Pericardium fibroblast (primary cell): Measurements from ENCODE around the gene IFNAR1. TPM values are rescaled to one million over a fixed set of nuclear protein-coding genes. Genes with fewer than 3 reads are reported as not detected.

ENCODE experiments used
- total RNA-seq: library from RNA; depleted of rRNA; stranded (reverse); fragments of >200 nt; gene quantifications from 2 replicates; pipeline ENCODE4 v1.2.3, GENCODE V29; 2015

IFNAR1 gene
- total RNA-seq = 16.8 and 98.5 TPM in 2 replicates

GRCh38 chr21:33324291-33325221 is at the start of gene IFNAR1:
TSS of gene IFNAR1 (plus strand) at chr21:33324970. CDS start at chr21:33325056, 86 bp downstream.

DNA sequence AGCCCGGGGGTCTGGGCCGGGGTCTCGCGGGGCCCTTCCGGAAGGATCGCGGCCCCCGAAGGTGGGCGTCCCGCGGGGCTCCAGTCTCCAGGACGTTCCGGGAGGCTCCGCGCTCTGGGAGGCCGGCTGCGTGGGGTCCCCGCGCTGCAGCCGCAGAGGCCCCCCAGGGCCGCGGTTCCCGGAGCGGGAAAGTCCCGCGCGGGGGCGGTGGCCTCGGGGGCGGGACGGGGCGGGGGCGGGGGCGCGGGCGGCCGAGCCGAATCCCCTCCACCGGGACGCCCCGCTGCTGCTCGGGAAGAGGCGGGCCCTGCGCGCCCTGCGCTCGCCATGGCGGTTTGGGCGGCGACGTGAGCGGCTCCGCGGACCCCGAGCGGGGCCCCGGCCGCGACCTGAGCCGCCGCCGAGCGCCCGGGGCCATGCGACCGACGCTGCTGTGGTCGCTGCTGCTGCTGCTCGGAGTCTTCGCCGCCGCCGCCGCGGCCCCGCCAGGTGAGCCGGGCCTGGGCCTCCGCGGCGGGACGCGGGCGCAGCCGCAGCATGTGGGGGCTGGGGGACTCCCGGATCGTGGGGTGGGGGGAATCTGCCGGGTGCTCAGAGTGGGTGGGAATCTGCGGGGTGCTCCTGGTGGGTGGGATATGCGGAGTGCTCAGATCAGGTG is 78.5 kb downstream of the IFNAR1 start, which contains the start of gene IFNGR2:
Gene IFNGR2, plus strand, starts transcription at position 286 of the 658 bp plus-strand sequence. Its CDS starts 131 bp downstream, at position 417.

Other genes with a start within 250 kb of the IFNAR1 start
- 12.0 and 23.3 TPM in 2 replicates for gene IFNAR2, start 95.0 kb upstream of the IFNAR1 start, total RNA-seq
- gene IL10RB, start 58.6 kb upstream of the IFNAR1 start, total RNA-seq = 43.2 and 53.8 TPM in 2 replicates
- 55.1 and 61.0 TPM in 2 replicates for gene IFNGR2, start 78.4 kb downstream of the IFNAR1 start, total RNA-seq
- 28.6 and 29.4 TPM in 2 replicates for gene TMEM50B, start 155.0 kb downstream of the IFNAR1 start, total RNA-seq
- gene DNAJC28, start 166.7 kb downstream of the IFNAR1 start, total RNA-seq = 1.6 and 1.9 TPM in 2 replicates
- 38.7 and 67.8 TPM in 2 replicates for gene GART, start 217.1 kb downstream of the IFNAR1 start, total RNA-seq
- 136 and 180 TPM in 2 replicates for gene SON, start 218.1 kb downstream of the IFNAR1 start, total RNA-seq